ENCODE measurements around the gene UBE2F.
"Not testable (repeated sequence)": the region's sequence is repeated elsewhere in the genome, so short reads cannot be mapped to it uniquely, and the experiment has no call there.

UBE2F gene

DNA sequence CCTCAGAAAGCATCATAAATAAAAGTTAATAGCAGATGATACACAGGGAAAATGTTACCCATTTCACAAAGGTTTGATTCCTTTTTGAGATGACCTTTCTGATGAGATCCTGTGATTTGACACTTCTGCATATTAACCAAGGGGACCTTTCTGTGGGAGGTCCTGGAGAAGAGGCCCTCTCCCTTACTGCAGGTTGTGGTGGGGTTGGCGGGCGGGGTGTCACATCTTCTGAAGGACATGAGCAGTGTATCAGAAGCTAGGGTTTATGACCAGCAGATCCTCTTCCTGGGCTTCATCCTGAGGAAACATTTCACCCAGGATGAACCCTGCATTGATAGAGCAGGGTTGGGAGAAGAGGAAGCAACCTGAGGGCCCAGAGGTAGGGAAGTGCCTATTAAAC is 56.8 kb downstream of the UBE2F start:
- DNase-seq = no peak

- DNase-seq = no peak
These were observed 58.2 kb downstream of the UBE2F start for GRCh38 chr2:238024986-238025385.

DNA sequence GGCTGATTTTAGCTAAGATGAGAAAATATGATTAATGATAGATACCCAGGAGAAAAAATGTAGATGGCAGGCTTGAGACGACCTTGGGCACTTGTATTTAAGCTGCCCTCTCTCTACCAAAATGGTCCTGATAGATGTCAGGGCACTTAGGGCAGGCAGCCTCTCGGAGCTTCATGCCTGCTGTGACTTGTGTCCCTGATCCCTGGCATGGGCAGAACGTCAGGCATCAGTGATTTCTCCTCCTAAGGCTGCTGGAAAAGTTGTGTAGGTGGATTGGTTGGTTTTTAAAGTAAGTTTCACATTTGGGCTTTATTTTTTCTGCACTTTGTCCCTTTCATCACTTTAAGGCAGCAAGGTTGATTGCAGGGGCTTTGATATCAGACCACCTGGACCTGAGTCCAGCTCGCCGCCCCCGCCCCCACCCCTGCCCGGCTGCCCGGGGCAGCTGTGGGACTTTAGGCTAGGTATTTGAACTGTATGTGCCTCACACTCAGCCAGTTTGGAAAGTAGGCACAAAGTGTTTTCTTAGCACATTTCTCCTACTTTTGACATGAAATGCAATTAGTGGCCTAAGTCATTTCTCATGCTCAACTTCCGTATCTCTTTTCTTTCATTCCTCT is 59.0 kb downstream of the UBE2F start:
- no peak for DNase-seq

DNA sequence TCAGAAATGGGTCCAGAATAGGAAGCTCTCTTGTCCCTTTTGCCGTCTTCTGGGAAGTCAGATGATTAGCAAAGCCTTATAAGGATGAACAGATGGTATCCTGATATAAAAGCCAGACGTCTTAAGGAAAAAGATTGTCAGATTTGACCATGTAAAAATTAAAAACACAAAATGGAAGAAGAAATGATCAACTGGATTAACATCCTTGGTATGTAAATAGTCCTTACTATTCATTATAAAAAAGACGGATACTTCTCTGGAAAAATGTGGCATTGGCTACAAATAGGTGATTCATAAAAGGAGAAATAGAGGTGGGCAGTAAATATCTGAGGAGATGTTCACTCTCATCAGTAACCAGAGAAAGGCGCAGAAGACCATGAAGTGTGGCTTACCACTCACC is 60.2 kb downstream of the UBE2F start:
- DNase-seq = no peak

GRCh38 chr2:238027591-238028415 is 61.0 kb downstream of the UBE2F start:
- DNase-seq = no peak

GRCh38 chr2:238029853-238030252 is 63.0 kb downstream of the UBE2F start:
- DNase-seq = no peak

DNA sequence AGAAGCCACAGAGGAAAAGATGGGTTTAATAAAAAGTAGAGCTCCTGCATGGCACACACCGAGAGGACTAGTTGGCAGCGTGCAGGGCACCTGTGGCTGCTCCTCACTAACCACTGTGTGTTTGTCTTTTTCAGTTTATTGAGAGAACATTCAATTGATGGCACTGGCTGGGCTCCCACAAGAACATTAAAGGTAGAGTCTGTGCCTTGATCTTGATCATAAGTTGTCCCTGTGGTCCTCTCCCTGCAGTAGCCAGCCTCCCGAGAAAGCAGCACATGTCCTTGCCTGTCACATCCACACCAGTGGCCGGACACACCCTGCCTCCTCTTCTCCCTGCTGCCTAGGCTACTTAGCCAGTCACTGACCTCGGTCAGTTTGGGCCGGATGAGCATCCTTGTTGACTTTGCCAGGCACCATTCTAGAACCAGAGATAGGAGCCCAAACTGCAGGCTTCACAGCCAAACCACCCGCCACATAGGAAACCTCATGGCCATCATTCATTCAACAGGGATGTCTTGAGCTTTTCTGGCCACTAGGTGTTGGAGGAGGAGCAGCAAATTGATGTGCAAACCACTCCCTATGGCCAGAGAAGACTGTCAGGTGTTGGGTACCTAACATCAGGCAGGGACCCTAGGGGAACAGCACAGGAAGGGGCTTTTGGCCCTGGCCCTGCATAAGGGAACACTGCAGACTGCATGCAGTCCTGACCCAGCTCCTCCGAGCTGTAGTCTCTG is 63.8 kb downstream of the UBE2F start:
- DNase-seq = no peak

- no peak for DNase-seq
These were observed 64.9 kb downstream of the UBE2F start for GRCh38 chr2:238031751-238032150.

- no peak for DNase-seq
These were observed 66.0 kb downstream of the UBE2F start for GRCh38 chr2:238032755-238033337.

- not testable (repeated sequence) for DNase-seq
These were observed 67.2 kb downstream of the UBE2F start for GRCh38 chr2:238033991-238034390.

DNA sequence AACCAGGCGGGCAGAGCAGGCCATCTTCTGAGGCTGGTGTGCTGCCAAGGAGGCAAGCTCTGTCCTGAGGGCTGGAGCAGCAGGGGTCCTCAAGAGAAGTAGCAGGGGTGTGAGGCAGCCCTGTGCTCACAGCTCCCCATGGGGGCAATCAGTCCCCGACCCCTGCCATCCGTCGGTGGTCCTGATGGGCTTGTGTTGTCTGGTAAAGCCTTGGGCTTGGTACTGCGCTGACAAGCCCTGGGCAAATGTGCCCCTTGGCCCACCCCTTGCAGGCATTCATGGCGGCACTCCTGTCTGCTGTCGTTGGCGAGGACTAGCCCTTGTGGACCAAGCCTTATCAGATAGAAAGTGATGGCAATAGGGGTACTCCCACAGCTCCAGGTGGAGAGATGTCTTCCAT is 71.4 kb downstream of the UBE2F start:
- DNase-seq = no peak

DNA sequence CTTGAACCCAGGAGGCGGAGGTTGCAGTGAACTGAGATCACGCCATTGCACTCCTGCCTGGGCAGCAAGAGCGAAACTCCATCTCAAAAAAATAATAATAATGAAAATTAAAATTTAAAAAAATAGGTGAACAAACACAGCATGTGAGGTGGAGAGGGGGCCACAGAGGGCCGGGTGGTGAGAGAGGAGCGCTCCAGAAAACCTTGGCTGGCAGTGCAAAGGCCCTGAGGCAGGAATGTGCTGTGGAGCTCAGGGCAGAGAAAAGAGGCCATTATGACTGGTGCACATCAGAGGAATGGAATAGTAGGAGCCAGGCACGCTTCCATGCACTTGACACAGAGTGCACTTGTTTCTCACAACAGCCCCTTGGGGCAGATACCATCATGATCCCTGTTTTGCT is 72.3 kb downstream of the UBE2F start:
- DNase-seq = no peak

- no peak for DNase-seq
These were observed 73.2 kb downstream of the UBE2F start for GRCh38 chr2:238039985-238040384.

DNA sequence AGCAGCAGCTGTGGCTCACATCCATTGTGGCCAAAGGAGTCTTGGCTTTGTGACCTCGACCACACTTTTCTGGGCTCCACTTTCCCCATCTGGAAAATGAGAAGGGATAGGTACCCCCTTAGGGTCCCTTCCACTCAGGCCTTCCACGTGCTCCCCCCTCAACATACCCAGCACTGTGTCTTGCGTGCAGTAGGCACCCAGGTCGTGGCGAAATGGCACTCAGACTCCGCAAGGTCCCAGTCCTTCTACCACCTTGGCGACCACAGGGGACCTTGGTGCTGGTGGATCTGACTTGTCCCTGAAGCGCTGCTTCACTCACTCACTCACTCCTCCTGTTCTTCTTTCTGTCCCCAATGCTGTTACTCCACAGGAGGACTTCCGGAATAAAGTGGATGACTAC is 74.1 kb downstream of the UBE2F start:
- no peak for DNase-seq

- no peak for DNase-seq
These were observed 75.3 kb downstream of the UBE2F start for GRCh38 chr2:238042090-238042489.

DNA sequence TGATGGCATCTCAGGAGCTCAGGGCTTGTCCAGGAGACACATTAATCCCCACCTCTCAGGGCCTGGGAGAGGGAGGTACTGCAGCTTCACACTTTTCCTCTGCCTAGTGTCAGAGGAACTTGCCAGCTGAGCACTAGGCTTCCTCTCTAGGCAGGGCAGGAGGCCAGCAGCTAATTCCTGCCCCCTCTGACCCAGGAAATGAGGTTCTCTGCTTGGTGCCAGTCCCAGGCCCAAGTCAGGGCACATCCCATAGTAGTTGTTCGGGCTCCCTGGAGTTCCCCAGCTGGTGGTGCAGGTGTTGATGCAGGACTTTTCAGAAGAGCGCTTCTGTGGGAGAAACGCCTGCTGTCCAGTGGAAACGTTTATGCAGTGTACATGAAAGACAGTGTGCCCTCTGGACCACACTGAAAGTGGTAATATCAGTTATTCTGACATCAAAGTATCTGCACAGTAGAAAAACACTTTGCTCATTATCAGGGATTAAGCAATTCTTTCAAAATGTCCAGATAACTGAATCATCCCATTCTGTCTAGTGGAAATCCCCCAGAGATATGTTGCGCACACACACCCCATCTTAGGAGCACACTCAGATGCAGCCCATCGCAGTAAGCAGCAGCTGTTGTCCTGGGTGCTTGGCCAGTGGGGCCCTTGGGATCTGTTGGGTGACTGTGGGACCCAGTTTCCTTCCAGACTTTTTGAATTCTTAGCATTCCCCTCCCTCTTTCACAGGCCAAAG is 76.2 kb downstream of the UBE2F start:
- no peak for DNase-seq

DNA sequence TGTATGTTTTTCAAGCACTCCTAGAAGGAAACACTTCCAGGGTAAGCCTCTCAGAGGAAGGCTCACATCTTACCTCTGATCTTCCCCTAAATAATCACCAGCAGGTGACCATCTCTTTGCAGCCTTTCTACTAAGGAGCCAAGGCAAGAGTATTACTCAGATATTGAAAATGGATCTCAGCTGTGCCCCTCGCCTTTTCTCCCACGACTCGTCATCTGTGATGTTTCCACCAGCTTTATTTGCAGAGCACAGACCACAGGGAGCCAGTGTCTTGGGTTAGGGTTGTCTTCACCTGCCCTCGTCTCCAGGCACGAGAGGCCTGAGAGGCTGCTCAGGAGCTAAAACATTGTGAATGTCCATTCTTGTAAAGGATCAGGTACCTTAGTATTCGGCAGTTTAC is 77.0 kb downstream of the UBE2F start:
- DNase-seq = no peak

- no peak for DNase-seq
These were observed 78.8 kb downstream of the UBE2F start for GRCh38 chr2:238045575-238045974.

GRCh38 chr2:238046725-238047270 is 80.0 kb downstream of the UBE2F start:
- no peak for DNase-seq

DNA sequence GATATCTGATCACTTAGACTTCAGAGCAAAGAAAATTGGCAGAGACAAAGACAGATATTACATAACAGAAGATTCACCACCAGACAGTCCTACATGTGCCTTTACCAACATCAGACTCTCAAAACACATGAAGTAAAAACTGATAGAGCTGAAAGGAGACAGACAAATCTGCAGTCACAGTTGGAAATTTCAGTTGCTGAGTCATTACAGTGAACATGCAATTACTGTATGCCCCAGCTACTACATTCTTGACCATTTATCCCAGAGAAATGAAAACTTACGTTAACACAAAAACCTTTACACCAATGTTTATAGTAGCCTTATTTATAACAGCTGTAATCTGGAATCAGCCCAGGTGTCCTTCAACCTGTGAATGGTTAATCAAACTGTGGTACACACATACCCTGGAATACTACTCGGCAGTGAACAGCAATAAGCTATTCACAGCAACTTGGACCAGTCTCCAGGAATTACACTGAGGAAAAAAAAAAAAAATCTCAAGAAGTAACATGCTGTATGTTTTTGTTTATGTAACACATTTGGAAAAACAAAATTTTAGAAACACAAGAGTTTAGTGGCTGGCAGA is 86.5 kb downstream of the UBE2F start:
- DNase-seq = no peak

DNA sequence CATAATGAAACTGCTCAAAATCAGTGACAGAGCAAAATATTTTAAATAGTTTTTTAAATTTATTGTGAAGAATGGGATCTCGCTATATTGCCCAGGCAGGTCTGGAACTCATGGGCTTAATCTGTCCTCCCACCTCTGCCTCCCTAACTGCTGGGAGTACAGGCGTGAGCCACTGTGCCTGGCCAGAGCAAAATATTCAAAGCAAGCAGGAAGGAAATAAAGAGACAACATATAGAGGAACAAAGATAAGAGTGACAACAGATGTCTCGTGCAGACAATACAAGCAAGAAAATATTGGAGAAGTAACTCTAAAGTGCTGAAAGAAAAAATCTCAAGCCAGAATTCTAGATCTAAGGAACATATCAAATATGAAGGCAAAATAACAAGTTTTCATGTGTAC is 89.0 kb downstream of the UBE2F start:
- no peak for DNase-seq
